AG04450 (cell line): ENCODE results near the gene CCNYL1. TPM values are rescaled to one million over a fixed set of nuclear protein-coding genes. Genes with fewer than 3 reads are reported as not detected.

Experiments
- CTCF ChIA-PET: fragments of 300-600, 350-600 bp; formaldehyde crosslinking; extraction: SDS; loops from one replicate; lab custom pipeline; 2022; ENCODE audit warnings: antibody characterized with exemption, inconsistent platforms; lab: Charles Lee
- POLR2A ChIA-PET: fragments of 350-600 bp; formaldehyde crosslinking; extraction: SDS; loops from one replicate; lab custom pipeline; 2021; ENCODE audit warnings: antibody characterized with exemption, inconsistent platforms; lab: Yijun Ruan, JAX
- DNase-seq: peaks from one replicate; pipeline ENCODE4 v3.0.0-alpha.2; 2011; ENCODE audit warnings: low read depth, low spot score
- H3K27ac ChIP-seq: one replicate; pipeline ENCODE4 v1.5.1; 2012; ENCODE audit warnings: low read depth, low read length, control low read depth
- H3K27me3 ChIP-seq: one replicate; pipeline ENCODE4 v1.6.0; 2012; ENCODE audit warnings: low read length; ENCODE audit not compliant: control insufficient read depth, insufficient read depth
- H3K4me3 ChIP-seq: 2 replicates; pipeline ENCODE4 v1.5.1; 2011; ENCODE audit warnings: mild to moderate bottlenecking, low read depth, low read length, control low read depth
- H3K9me3 ChIP-seq: 2 replicates; pipeline ENCODE4 v1.5.1; 2012; ENCODE audit warnings: low read length; ENCODE audit not compliant: control insufficient read depth, insufficient read depth
- polyA plus RNA-seq: library from polyadenylated mRNA; depleted of rRNA; stranded (reverse); fragments of >200 nt; gene quantifications from 2 replicates; pipeline ENCODE4 v1.2.3, GENCODE V29; 2011
- TF ChIP-seq, protein P1 (sequence below): IDR thresholded peaks from 2 replicates; pipeline ENCODE4 v1.5.1; 2011; ENCODE audit warnings: low read depth, low read length, control low read depth, inconsistent platforms

CCNYL1 gene
- polyA plus RNA-seq, 1 experiment = 20.5 TPM

DNA sequence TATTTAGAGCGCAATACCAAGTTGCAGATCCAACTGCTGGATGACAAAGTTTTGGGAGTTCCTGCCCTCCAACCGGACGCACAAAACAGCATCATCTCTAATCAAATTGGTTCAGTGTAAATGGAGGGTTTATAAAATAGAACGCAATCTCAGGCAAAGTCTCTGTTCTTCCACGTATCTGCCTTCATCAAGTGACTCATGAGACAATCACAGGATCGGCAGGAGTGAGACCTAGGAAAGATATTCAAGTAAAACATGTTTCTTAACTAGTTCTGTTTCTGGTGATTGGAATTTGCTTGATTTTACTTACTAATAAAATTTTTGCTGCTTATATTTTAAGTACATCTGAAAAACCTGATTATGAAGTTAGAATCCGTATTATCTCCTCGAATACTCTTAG lies 50.7 kb downstream of the CCNYL1 start:
- CTCF ChIA-PET = interaction anchor here (1.9 kb wide), 1 partner anchor 8 kb away, joined by 7 read pairs; the partner anchor contains the start of gene FZD5
- H3K9me3 ChIP-seq = no peaks in the 10 kb centered on the region; the same call in 1 of the 2 replicates
- TF ChIP-seq, protein P1, sequence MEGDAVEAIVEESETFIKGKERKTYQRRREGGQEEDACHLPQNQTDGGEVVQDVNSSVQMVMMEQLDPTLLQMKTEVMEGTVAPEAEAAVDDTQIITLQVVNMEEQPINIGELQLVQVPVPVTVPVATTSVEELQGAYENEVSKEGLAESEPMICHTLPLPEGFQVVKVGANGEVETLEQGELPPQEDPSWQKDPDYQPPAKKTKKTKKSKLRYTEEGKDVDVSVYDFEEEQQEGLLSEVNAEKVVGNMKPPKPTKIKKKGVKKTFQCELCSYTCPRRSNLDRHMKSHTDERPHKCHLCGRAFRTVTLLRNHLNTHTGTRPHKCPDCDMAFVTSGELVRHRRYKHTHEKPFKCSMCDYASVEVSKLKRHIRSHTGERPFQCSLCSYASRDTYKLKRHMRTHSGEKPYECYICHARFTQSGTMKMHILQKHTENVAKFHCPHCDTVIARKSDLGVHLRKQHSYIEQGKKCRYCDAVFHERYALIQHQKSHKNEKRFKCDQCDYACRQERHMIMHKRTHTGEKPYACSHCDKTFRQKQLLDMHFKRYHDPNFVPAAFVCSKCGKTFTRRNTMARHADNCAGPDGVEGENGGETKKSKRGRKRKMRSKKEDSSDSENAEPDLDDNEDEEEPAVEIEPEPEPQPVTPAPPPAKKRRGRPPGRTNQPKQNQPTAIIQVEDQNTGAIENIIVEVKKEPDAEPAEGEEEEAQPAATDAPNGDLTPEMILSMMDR = no peak
- no peak overlapping the region for H3K27ac ChIP-seq
- peaks cover 4% of the 10 kb centered on the region for H3K27me3 ChIP-seq
- H3K4me3 ChIP-seq = no peak overlapping the region
- POLR2A ChIA-PET = no interaction called here
- DNase-seq = no peak

DNA sequence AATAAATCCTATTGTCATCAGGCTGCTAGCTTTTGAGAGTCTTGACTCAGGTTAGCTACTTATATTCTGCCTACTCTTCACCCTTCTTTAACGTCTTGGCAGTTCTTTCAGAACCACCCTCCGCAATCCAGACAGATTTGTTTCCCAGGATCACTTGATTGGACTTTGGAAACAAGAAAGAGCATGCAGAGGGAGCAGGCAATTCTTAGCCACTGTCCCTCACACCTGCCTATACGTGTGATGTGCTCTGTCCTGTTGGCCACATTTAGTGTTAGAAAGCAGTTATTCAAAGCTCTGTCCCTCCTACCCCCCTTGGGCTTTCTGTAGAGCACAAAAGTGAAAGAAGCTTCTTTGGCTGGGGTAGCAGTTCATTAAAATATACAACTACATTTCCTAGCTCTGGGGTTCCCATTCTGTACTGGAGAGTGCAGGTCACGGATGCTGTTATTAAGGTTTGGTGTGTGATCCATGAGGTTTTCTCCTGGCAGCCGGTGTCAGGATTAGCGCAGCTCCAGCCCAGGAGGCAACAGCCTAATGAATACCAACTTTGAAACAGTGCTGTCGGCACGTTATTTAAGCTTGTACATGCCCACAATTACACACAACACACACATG lies 52.0 kb downstream of the CCNYL1 start:
- TF ChIP-seq, protein P1 = no peak
- no peaks in the 10 kb centered on the region; the same call in 1 of the 2 replicates for H3K9me3 ChIP-seq
- POLR2A ChIA-PET = no interaction called here
- CTCF ChIA-PET = interaction anchor here (0.6 to 1.4 kb wide), 3 partner anchors 17 to 310 kb away, joined by 3 to 4 read pairs (median 3); no protein-coding TSS in a partner anchor
- H3K27ac ChIP-seq = no peak overlapping the region
- no peak for DNase-seq
- H3K4me3 ChIP-seq = no peak overlapping the region
- peaks cover 7% of the 10 kb centered on the region for H3K27me3 ChIP-seq

DNA sequence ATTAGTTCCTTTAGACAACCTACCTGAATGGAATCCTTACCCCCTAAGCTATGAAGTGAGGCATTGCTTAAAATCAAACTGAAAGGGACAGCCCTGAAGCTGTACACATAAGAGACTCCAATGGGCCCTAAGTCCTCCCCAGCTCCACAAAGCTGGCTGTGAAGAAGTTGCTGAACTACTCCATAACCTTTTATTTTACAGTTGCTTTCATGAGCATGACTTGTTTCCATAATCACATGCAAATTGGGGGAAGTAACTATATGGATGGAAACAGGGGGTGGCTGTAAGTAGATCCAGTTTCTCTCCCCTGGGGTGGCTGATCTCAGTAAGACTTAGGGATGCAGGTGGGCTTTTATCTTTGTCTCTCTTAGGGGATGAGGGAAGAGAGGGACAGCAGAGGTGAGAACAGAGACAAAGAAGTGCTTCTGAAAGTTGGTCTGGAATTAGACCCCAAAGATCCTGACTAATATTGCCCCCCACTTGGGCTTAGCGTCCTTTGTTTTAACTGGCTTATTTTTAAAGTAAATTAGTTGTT lies 52.7 kb downstream of the CCNYL1 start:
- ChIA-PET POLR2A (no interaction called here), CTCF (interaction anchor here (1.0 to 3.8 kb wide), 3 partner anchors 18 to 277 kb away, joined by 3 to 13 read pairs (median 4); no protein-coding TSS in a partner anchor)
- H3K9me3 ChIP-seq = no peaks in the 10 kb centered on the region; the same call in 1 of the 2 replicates
- DNase-seq = no peak
- no peak overlapping the region for H3K27ac ChIP-seq
- peaks cover 9% of the 10 kb centered on the region for H3K27me3 ChIP-seq
- TF ChIP-seq, protein P1 = no peak
- H3K4me3 ChIP-seq = no peak overlapping the region

DNA sequence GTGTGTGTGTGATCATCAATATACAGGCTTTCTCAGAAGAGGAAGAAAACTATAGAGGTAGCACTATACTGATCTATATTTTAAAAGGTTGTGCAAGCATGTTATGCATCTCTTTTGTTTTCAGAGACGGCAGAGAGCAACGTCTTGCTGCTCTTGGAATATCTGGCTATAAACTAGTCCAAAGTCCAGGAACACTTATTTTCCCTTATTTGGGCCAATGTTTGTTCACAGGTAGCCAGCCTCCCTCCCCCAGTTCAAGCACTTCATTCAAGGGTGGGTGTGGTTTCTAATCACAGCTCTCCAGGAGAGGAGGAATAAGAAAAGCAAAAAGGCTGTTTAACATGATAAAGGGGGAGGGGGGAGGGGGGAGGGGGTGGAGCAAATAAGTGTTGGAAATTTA lies 54.1 kb downstream of the CCNYL1 start:
- no peaks in the 10 kb centered on the region; the same call in 1 of the 2 replicates for H3K9me3 ChIP-seq
- ChIA-PET CTCF (interaction anchor here (0.5 to 3.8 kb wide), 5 partner anchors 20 to 489 kb away, joined by 3 to 31 read pairs (median 6); partner anchors contain the start of gene IDH1), POLR2A (no interaction called here)
- TF ChIP-seq, protein P1 = no peak
- H3K27ac ChIP-seq = no peak overlapping the region
- H3K4me3 ChIP-seq = no peak overlapping the region
- peaks cover 9% of the 10 kb centered on the region for H3K27me3 ChIP-seq
- DNase-seq = no peak

DNA sequence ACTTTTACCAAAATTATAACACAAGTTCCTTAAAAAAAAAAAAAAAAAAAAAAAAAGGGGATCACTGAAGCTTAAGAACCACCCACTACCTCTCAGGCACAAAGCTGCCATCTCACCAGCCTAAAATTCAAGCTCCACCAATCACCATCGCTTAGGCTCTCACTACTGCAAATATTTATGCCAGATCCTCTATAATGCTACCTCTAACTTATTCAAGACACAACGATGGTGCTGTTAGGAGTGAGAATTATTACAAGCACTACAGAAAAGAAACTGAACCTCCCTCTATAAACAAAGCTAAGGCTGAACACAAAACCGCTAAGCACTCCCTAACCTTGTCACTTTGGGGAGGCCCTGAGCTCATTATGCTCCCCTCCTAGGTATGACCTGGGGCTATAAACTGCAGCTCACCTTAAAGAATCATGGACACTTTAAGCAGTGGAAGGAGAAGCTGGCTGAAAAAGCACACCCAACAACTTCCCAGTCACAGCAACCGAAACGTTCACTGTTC lies 54.7 kb downstream of the CCNYL1 start:
- Histone ChIP-seq H3K27me3 (peaks cover 9% of the 10 kb centered on the region), H3K4me3 (no peak overlapping the region), H3K9me3 (no peaks in the 10 kb centered on the region; the same call in 1 of the 2 replicates), H3K27ac (no peak overlapping the region)
- TF ChIP-seq, protein P1 = no peak
- ChIA-PET POLR2A (no interaction called here), CTCF (interaction anchor here (0.5 to 3.8 kb wide), 6 partner anchors 20 to 489 kb away, joined by 3 to 31 read pairs (median 8); partner anchors contain the start of gene IDH1)
- no peak for DNase-seq
